Sigmoid colon (tissue), 4 donors: ENCODE results near the gene GSN.

Source experiments
- EP300 ChIP-seq, 4 donors: sonication (generic); formaldehyde crosslinking; IDR thresholded peaks; one replicate each; pipeline ENCODE4 v1.6.1; 2017; ENCODE audit warnings: antibody characterized with exemption in 4 of 4
- POLR2A ChIP-seq, 2 donors: fragments of 450-650 bp; IDR thresholded peaks; one replicate each; pipeline ENCODE4 v1.6.1; 2016; ENCODE audit warnings: antibody characterized with exemption in 2 of 2, mild to moderate bottlenecking in 2 of 2, moderate library complexity in 2 of 2
- POLR2AphosphoS5 ChIP-seq, 4 donors: sonication (generic); formaldehyde crosslinking; IDR thresholded peaks; one replicate each; pipeline ENCODE4 v1.6.1; 2017; ENCODE audit warnings: antibody characterized with exemption in 4 of 4
- TF ChIP-seq, protein P1 (sequence below), 4 experiments: fragments of 450-650 bp in 3 of 4; fragments of 200-600 bp in 1 of 4; IDR thresholded peaks; one replicate each; pipeline ENCODE4 v1.5.1; 2016 to 2019; ENCODE audit warnings: antibody characterized with exemption in 4 of 4, mild to moderate bottlenecking in 3 of 4, moderate library complexity in 2 of 4

DNA sequence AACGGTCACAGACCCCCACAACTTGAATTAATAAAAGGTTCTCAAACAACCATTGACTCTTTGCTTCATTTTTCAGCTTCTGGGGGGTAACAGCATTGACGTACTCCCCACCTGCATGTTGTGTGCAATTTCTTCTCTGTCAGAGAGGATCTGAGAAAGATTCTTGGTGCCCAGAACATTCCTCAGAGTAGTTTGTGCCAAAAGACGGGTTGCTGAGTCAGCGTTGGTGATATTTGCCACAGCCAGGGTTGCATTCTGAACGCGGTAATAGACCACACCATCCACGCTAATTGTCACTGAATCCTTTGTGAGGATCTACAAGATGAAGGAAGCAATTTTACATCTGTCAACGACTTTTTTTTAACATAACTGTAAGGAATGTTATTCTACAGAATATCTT, 81.0 kb downstream of the GSN start:
- TF ChIP-seq, protein P1, sequence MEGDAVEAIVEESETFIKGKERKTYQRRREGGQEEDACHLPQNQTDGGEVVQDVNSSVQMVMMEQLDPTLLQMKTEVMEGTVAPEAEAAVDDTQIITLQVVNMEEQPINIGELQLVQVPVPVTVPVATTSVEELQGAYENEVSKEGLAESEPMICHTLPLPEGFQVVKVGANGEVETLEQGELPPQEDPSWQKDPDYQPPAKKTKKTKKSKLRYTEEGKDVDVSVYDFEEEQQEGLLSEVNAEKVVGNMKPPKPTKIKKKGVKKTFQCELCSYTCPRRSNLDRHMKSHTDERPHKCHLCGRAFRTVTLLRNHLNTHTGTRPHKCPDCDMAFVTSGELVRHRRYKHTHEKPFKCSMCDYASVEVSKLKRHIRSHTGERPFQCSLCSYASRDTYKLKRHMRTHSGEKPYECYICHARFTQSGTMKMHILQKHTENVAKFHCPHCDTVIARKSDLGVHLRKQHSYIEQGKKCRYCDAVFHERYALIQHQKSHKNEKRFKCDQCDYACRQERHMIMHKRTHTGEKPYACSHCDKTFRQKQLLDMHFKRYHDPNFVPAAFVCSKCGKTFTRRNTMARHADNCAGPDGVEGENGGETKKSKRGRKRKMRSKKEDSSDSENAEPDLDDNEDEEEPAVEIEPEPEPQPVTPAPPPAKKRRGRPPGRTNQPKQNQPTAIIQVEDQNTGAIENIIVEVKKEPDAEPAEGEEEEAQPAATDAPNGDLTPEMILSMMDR (IDR thresholded peaks at IDR 0.05) = no peak
- TF ChIP-seq POLR2A (IDR thresholded peaks at IDR 0.05) (no peak), POLR2AphosphoS5 (IDR thresholded peaks at IDR 0.05) (peak in 1 of 4 donors; percentile 56), EP300 (IDR thresholded peaks at IDR 0.05) (peak in 1 of 4 donors; percentile 49)
